Gastroesophageal sphincter (tissue), 3 donors: ENCODE data around the gene SYT5.

Experiments used
- EP300 ChIP-seq: sonication (generic); formaldehyde crosslinking; IDR thresholded peaks from one replicate; pipeline ENCODE4 v1.6.1; 2017; ENCODE audit warnings: antibody characterized with exemption, mild to moderate bottlenecking
- POLR2A ChIP-seq, 2 donors: fragments of 450-650 bp; IDR thresholded peaks; one replicate each; pipeline ENCODE4 v1.6.1; 2017; ENCODE audit warnings: antibody characterized with exemption in 2 of 2, mild to moderate bottlenecking in 2 of 2, moderate library complexity in 1 of 2
- POLR2AphosphoS5 ChIP-seq: sonication (generic); formaldehyde crosslinking; IDR thresholded peaks from one replicate; pipeline ENCODE4 v1.6.1; 2017; ENCODE audit warnings: antibody characterized with exemption
- TF ChIP-seq, protein P1 (sequence below), 4 experiments: fragments of 200-600 bp in 2 of 4; fragments of 450-650 bp in 2 of 4; sonication (generic) in 1 of 4; IDR thresholded peaks; one replicate each; pipeline ENCODE4 v1.5.1; 2017 to 2019; ENCODE audit warnings: antibody characterized with exemption in 4 of 4, mild to moderate bottlenecking in 2 of 4, moderate library complexity in 2 of 4

DNA sequence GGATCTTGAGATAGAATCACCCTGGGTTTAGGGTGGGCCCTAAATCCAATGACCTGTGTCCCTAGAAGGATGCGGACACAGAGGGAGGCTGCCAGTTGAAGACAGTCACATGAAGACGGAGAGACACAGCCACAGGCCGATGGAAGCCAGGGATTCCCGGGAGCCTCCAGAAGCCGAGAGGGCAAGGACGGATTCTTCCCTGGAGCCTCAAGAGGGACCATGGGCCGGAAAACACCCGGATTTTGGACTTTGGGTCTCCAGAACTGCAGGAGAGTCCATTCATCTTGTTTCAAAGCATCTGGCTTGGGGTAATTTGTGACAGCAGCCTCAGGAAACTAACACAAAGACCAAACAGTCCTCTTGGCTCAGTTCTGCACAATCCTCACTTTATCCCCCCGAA, 46.2 kb upstream of the SYT5 start:
- TF ChIP-seq, protein P1, sequence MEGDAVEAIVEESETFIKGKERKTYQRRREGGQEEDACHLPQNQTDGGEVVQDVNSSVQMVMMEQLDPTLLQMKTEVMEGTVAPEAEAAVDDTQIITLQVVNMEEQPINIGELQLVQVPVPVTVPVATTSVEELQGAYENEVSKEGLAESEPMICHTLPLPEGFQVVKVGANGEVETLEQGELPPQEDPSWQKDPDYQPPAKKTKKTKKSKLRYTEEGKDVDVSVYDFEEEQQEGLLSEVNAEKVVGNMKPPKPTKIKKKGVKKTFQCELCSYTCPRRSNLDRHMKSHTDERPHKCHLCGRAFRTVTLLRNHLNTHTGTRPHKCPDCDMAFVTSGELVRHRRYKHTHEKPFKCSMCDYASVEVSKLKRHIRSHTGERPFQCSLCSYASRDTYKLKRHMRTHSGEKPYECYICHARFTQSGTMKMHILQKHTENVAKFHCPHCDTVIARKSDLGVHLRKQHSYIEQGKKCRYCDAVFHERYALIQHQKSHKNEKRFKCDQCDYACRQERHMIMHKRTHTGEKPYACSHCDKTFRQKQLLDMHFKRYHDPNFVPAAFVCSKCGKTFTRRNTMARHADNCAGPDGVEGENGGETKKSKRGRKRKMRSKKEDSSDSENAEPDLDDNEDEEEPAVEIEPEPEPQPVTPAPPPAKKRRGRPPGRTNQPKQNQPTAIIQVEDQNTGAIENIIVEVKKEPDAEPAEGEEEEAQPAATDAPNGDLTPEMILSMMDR (IDR thresholded peaks at IDR 0.05): no peak
- TF ChIP-seq POLR2AphosphoS5: no peak
- TF ChIP-seq POLR2A (IDR thresholded peaks at IDR 0.05): no peak
- TF ChIP-seq EP300: no peak
